GM19023 (cell line): ENCODE results near the gene MYL11.
A peak's percentile ranks its signal among the peaks of the same experiment; 100 is the strongest.
"Not testable (repeated sequence)": the region's sequence is repeated elsewhere in the genome, so short reads cannot be mapped to it uniquely, and the experiment has no call there.

Experiments
- ATAC-seq: cut with Tn5 transposase; IDR thresholded peaks from one replicate; pipeline ENCODE4 v1.9.1; 2021; ENCODE audit warnings: mild to moderate bottlenecking, moderate library complexity; ENCODE audit not compliant: unreplicated experiment

MYL11 gene, protein sequence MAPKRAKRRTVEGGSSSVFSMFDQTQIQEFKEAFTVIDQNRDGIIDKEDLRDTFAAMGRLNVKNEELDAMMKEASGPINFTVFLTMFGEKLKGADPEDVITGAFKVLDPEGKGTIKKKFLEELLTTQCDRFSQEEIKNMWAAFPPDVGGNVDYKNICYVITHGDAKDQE

GRCh38 chr16:30374538-30374937, at the start of gene MYL11:
MYL11 (plus strand) TSS chr16:30374802; CDS start chr16:30374858, 56 bp downstream.
- ATAC-seq = no peak

GRCh38 chr16:30334473-30334989, 40.1 kb upstream of the MYL11 start:
- peak; percentile 92 for ATAC-seq

- ATAC-seq = peak; percentile 77
These were observed 39.5 kb upstream of the MYL11 start for GRCh38 chr16:30335028-30335597.

- ATAC-seq = no peak
These were observed 38.8 kb upstream of the MYL11 start for GRCh38 chr16:30335598-30336474.

DNA sequence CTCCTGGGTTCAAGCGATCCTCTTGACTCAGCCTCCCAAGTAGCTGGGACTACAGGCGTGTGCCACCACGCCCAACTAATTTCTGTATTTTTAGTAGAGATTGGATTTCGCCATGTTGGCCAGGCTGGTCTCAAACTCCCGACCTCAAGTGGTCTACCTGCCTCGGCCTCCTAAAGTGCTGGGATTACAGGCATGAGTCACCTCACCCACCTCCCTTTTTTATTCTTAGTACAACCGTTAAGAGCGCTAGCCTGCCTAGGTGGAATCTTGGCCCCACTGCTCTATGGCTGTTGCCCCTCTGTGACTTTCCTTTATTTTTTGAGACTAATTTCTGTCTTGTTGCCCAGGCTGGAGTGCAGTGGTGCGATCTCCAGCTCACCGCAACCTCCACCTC, 36.6 kb upstream of the MYL11 start:
- not testable (repeated sequence) for ATAC-seq

GRCh38 chr16:30338715-30339114, 35.9 kb upstream of the MYL11 start:
- ATAC-seq = not testable (repeated sequence)

- ATAC-seq = no peak
These were observed 34.0 kb upstream of the MYL11 start for GRCh38 chr16:30340621-30341020.

GRCh38 chr16:30341971-30342370, 32.6 kb upstream of the MYL11 start:
- not testable (repeated sequence) for ATAC-seq

DNA sequence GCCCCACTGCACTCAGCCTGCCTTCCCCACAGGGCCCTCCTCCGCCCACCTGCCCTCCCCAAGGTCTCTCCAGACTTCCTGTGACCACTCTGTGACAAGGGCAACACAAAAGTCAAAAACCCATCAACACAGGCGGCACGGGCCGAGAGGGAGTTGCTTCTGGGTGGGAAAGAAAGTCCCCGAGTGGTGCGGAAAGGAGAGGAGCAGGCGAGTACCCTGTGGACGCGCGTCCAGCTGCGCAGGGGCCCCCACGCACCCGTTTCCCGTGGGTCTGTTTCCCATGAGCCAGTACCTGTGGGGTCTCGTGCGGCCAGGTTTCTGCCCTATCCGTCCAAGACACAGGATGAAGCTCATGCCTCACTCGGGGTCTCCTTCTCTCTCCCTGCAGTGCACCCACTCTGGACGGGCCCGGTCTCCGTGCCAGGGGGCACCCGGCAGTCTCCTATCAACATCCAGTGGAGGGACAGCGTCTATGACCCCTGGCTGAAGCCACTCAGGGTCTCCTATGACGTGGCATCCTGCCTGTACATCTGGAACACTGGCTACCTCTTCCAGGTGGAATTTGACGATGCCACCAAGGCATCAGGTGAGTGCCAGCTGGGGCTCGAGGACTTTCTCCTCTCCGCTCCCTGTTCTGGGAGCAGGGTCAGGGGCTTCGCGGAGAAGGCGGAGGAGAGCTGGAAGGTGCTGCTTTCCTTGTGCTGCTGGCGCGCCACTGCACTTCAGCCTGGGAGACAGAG, 31.7 kb upstream of the MYL11 start:
- ATAC-seq = no peak

- ATAC-seq = not testable (repeated sequence)
These were observed 31.1 kb upstream of the MYL11 start for GRCh38 chr16:30343491-30343820.

DNA sequence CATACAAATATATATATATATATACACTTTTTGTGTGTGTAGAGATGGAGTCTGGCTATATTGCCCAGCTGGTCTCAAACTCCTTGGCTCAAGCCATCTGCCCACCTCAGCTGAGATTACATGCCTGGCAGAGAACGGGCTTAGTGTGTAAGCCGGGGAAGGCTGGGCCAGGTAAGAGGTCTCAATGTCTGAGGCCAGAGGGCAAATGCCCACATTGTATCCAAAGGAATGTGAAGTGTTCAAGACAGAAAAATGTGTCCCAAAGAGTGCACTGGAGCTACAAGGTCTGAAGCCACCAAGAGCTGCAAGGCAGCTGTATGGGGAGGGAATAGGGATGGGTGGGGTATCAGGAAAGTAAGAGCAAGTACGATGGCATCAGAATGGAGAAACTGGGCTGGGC, 28.3 kb upstream of the MYL11 start:
- ATAC-seq = no peak

GRCh38 chr16:30348113-30348512, 26.5 kb upstream of the MYL11 start:
- no peak for ATAC-seq

DNA sequence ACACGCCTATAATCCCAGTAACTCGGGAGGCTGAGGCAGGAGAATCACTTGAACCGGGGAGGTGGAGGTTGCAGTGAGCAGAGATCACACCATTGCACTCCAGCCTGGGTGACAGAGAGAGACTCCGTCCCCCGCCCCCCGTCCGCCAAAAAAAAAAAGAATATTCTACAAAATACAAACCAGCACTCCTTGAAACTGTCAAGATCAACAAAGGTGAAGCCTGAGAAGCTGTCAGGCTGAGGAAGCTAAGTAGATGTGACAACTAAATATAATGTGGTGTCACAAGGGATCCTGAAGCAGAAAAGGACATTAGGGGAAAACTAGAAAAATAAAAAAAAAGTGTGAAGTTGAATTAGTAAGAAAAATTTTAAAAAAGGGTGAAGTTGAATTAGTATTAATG, 25.7 kb upstream of the MYL11 start:
- ATAC-seq = no peak

GRCh38 chr16:30349675-30350074, 24.9 kb upstream of the MYL11 start:
- no peak for ATAC-seq

GRCh38 chr16:30350134-30350871, 24.3 kb upstream of the MYL11 start:
- ATAC-seq = peak; percentile 37

GRCh38 chr16:30351001-30351441, 23.6 kb upstream of the MYL11 start:
- ATAC-seq = no peak

DNA sequence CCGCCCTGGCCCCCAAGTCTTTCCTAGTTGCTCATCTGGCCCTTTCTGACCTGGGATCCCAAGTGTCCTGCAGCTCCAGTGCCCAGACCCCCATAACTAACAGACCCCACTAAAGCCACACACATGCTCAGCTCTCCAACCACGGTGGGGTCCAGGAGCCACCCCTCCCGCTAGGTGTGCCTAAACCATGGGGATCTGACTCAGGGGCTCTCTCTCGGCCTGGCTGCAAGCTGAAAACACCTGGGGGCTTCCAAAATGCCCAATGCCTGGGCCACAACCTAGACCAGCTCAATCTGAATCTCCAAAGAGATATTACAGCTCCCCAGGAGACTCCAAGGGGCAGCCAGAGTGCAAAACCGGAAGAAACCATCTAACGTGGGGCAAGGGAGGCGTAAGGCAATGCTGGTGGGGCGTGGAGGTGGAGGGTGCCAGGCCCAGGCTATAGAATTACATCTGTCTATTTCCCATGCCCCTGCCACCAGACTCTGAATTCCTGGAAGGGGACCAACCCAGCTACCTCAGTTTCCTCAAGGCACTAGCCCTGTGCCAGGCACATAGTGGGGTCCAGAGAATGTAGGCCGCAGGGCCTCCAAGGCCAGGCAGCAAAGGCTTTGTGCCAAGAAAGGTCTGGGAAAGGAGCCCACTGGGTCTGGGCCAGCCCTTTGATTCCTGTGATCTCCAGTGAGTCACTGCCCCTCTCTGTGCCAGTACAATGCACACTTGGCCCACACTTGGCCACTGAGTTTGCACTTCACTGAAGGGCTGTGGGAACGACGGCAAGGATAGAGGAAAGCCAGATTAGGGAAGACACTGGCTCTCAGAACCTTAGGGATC, 22.8 kb upstream of the MYL11 start:
- no peak for ATAC-seq

DNA sequence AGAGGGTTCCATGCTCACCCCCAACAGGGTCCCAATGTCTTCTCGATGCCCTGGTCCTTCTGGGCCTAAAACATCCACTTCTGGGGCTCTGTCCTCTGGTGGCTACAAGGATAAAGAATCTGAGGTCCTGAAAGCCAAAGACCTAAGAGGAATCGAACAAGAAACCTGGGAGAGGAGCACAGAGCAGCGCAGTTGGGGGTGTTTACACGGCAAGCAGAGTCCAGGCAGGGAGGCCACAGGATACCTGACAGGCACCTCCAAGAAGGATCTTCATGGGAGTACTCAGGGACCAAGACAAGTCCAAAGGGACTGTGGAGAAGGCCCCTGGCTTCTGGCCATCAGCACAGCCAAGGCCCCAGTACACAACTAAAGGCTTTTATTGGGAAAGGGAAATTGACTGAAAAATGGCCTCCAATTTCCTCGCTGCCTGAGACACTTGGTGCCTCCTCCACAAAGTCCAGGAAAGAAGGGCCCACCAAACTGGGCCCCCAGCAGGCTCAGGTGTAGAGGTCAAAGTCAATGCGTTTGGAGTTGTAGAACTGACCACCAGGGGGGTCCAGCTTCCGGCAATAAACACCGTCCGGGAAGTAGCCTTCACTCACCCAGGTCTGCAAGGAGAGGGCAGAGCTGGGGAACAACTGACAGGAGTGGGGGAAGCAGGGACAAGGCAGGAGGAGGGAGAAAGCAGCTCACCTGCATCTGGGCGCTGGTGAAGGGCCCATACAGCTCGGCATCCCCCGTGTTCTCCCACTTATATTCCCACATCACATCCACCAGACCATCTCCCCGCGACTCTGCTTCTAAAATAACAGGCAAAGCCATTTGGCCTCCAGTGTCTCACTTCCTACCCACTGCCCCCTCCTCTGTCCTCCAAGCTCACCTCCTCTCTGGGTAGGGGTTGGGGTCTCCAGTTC, 21.9 kb upstream of the MYL11 start:
- no peak for ATAC-seq
